Measurements from ENCODE around the gene PPP1R3D. TPM values are rescaled to one million over a fixed set of nuclear protein-coding genes. Genes with fewer than 3 reads are reported as not detected.

Gene PPP1R3D
- total RNA-seq, 1 donor from 2014 or later: 5.8 TPM

- Mint-ChIP-seq H3K9me3 (ENCODE audit: unreplicated experiment) (no peaks in the 10 kb centered on the region), H3K4me3 (ENCODE audit: unreplicated experiment) (no peak overlapping the region), H3K36me3 (ENCODE audit: low read depth, unreplicated experiment) (no peaks in the 10 kb centered on the region), H3K27me3 (ENCODE audit: low read depth, unreplicated experiment) (no peaks in the 10 kb centered on the region), H3K4me1 (ENCODE audit: low read depth, unreplicated experiment) (peaks cover 17% of the 10 kb centered on the region), H3K27ac (ENCODE audit: unreplicated experiment) (no peak overlapping the region)
- no peaks in the 10 kb centered on the region for H3K4me1 ChIP-seq (ENCODE audit: insufficient read depth, low read length)
- no peak overlapping the region for H3K27ac ChIP-seq (ENCODE audit: low read depth, low read length)
- no peak overlapping the region for H3K4me3 ChIP-seq (ENCODE audit: insufficient read depth, low read depth, low read length)
- DNase-seq (ENCODE audit: low read depth): no peak
- H3K4me2 ChIP-seq (ENCODE audit: low read length): no peak overlapping the region
- H3K27me3 ChIP-seq (ENCODE audit: insufficient read depth, low read length): no peaks in the 10 kb centered on the region
- H4K20me1 ChIP-seq (ENCODE audit: insufficient read depth, low read length): no peaks in the 10 kb centered on the region
- H3K9ac ChIP-seq (ENCODE audit: low read length): no peak overlapping the region
- H2AFZ ChIP-seq (ENCODE audit: low read depth, low read length): no peak overlapping the region
- TF ChIP-seq EZH2 (IDR thresholded peaks at IDR 0.05; ENCODE audit: insufficient read depth, low read length): no peak
- TF ChIP-seq CTCF (IDR thresholded peaks at IDR 0.05; ENCODE audit: insufficient read depth, low read depth, low read length): no peak
- no peaks in the 10 kb centered on the region for H3K9me3 ChIP-seq (ENCODE audit: insufficient read depth, low read depth, low read length)
- no peak for FAIRE-seq
- H3K79me2 ChIP-seq (ENCODE audit: insufficient read depth, low read length): no peaks in the 10 kb centered on the region
- peaks cover 4% of the 10 kb centered on the region for H3K36me3 ChIP-seq (ENCODE audit: insufficient read depth, low read length)
Observed at GRCh38 chr20:59948212-59948611, 8.1 kb upstream of the PPP1R3D start.

- Histone ChIP-seq H3K9me3 (ENCODE audit: insufficient read depth, low read depth, low read length) (no peaks in the 10 kb centered on the region), H3K4me3 (ENCODE audit: insufficient read depth, low read depth, low read length) (no peak overlapping the region), H4K20me1 (ENCODE audit: insufficient read depth, low read length) (no peaks in the 10 kb centered on the region), H3K4me2 (ENCODE audit: low read length) (no peak overlapping the region), H3K27me3 (ENCODE audit: insufficient read depth, low read length) (no peaks in the 10 kb centered on the region), H3K9ac (ENCODE audit: low read length) (no peak overlapping the region), H3K36me3 (ENCODE audit: insufficient read depth, low read length) (peaks cover 9% of the 10 kb centered on the region), H3K4me1 (ENCODE audit: insufficient read depth, low read length) (no peaks in the 10 kb centered on the region), H3K79me2 (ENCODE audit: insufficient read depth, low read length) (no peaks in the 10 kb centered on the region), H3K27ac (ENCODE audit: low read depth, low read length) (no peak overlapping the region), H2AFZ (ENCODE audit: low read depth, low read length) (no peak overlapping the region)
- Mint-ChIP-seq H3K36me3 (ENCODE audit: low read depth, unreplicated experiment) (no peaks in the 10 kb centered on the region), H3K9me3 (ENCODE audit: unreplicated experiment) (no peaks in the 10 kb centered on the region), H3K4me3 (ENCODE audit: unreplicated experiment) (no peak overlapping the region), H3K4me1 (ENCODE audit: low read depth, unreplicated experiment) (peaks cover 17% of the 10 kb centered on the region), H3K27ac (ENCODE audit: unreplicated experiment) (no peak overlapping the region), H3K27me3 (ENCODE audit: low read depth, unreplicated experiment) (no peaks in the 10 kb centered on the region)
- no peak for FAIRE-seq
- no peak for TF ChIP-seq CTCF (IDR thresholded peaks at IDR 0.05; ENCODE audit: insufficient read depth, low read depth, low read length)
- no peak for TF ChIP-seq EZH2 (IDR thresholded peaks at IDR 0.05; ENCODE audit: insufficient read depth, low read length)
- DNase-seq (ENCODE audit: low read depth): no peak
Observed at GRCh38 chr20:59947376-59947775, 7.3 kb upstream of the PPP1R3D start.

- H3K9ac ChIP-seq (ENCODE audit: low read length): no peak overlapping the region
- no peak for DNase-seq (ENCODE audit: low read depth)
- no peaks in the 10 kb centered on the region for H3K27me3 ChIP-seq (ENCODE audit: insufficient read depth, low read length)
- H2AFZ ChIP-seq (ENCODE audit: low read depth, low read length): no peak overlapping the region
- no peaks in the 10 kb centered on the region for H4K20me1 ChIP-seq (ENCODE audit: insufficient read depth, low read length)
- peaks cover 12% of the 10 kb centered on the region for H3K79me2 ChIP-seq (ENCODE audit: insufficient read depth, low read length)
- FAIRE-seq: no peak
- H3K27ac Mint-ChIP-seq (ENCODE audit: unreplicated experiment): peak overlapping the region; percentile 24
- no peak overlapping the region for H3K4me3 ChIP-seq (ENCODE audit: insufficient read depth, low read depth, low read length)
- H3K4me1 Mint-ChIP-seq (ENCODE audit: low read depth, unreplicated experiment): peaks cover 23% of the 10 kb centered on the region
- no peak overlapping the region for H3K4me3 Mint-ChIP-seq (ENCODE audit: unreplicated experiment)
- no peaks in the 10 kb centered on the region for H3K27me3 Mint-ChIP-seq (ENCODE audit: low read depth, unreplicated experiment)
- no peaks in the 10 kb centered on the region for H3K4me1 ChIP-seq (ENCODE audit: insufficient read depth, low read length)
- peaks cover 9% of the 10 kb centered on the region for H3K36me3 ChIP-seq (ENCODE audit: insufficient read depth, low read length)
- H3K9me3 ChIP-seq (ENCODE audit: insufficient read depth, low read depth, low read length): no peaks in the 10 kb centered on the region
- TF ChIP-seq CTCF (IDR thresholded peaks at IDR 0.05; ENCODE audit: insufficient read depth, low read depth, low read length) (no peak), EZH2 (IDR thresholded peaks at IDR 0.05; ENCODE audit: insufficient read depth, low read length) (no peak)
- H3K4me2 ChIP-seq (ENCODE audit: low read length): no peak overlapping the region
- H3K27ac ChIP-seq (ENCODE audit: low read depth, low read length): no peak overlapping the region
- H3K9me3 Mint-ChIP-seq (ENCODE audit: unreplicated experiment): no peaks in the 10 kb centered on the region
- H3K36me3 Mint-ChIP-seq (ENCODE audit: low read depth, unreplicated experiment): no peaks in the 10 kb centered on the region
Observed at GRCh38 chr20:59945731-59946130, 5.6 kb upstream of the PPP1R3D start.

All from astrocyte (in vitro differentiated cells and primary cell).